ENCODE measurements around the gene BTBD9. TPM values are rescaled to one million over a fixed set of nuclear protein-coding genes. Genes with fewer than 3 reads are reported as not detected.

Gene BTBD9
- total RNA-seq, 2 experiments from 2014 or later, result 19.1 to 19.8 TPM

GRCh38 chr6:38499529-38500096 is 140.1 kb downstream of the BTBD9 start:
- ATAC-seq (ENCODE audit: low read depth), result no peak
- no peaks in the 10 kb centered on the region for H3K36me3 Mint-ChIP-seq
- no peak overlapping the region for H3K27ac Mint-ChIP-seq
- no peaks in the 10 kb centered on the region for H3K27me3 Mint-ChIP-seq
- H3K9me3 Mint-ChIP-seq, result no peaks in the 10 kb centered on the region
- POLR2A ChIA-PET, result no interaction called here
- no peaks in the 10 kb centered on the region for H3K4me1 Mint-ChIP-seq
- H3K4me3 Mint-ChIP-seq, result no peak overlapping the region
- DNase-seq, result no peak

DNA sequence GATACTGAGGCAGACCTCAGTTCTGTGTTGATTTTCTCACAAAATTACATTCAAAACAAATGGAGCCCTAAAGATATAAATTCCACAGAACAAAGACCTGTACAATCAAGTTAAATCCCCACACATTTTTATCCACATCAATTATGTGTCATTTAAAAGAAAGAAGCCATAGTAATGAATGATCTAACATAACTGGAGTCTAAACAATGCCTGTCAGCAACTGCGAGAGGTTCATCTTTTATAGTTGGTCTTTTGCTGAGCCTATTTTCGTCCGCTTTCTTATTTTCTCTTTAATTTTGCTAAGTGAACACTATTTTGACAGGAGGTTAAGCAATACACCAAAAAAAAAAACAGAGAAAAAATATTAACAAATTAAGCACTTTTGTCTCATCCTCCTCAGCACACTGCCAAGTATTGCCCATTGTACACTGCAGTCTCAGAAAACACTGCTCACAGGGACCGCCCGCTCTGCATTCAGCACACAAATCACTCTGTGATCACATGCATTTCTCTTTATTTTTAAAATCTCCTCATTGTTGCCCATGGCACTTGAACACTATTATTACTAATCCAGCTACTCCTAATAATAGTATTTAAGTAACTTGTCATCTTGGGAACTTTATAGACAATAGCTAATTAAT is 140.8 kb downstream of the BTBD9 start:
- Mint-ChIP-seq H3K36me3 (no peaks in the 10 kb centered on the region), H3K9me3 (no peaks in the 10 kb centered on the region), H3K4me1 (no peaks in the 10 kb centered on the region), H3K27me3 (no peaks in the 10 kb centered on the region), H3K27ac (no peak overlapping the region), H3K4me3 (no peak overlapping the region)
- ATAC-seq (ENCODE audit: low read depth), result no peak
- DNase-seq, result no peak
- POLR2A ChIA-PET, result no interaction called here

DNA sequence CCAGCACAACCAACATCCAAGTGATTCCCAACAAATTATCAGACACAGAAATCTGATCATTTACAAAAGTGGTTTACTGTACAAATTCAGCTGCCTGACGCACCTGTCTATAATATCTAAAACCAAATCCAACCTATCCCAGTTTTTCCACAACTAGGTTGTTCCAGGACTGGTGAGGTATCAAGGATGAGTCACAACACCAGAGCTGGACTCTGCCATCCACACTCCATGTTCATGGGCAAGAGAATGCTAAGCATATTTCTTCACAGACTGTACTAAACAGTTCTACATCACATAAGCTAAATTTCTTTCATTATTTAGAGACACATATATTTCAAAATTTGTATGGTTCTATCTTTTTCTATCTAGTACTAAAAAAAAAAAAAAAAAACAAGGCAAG is 141.6 kb downstream of the BTBD9 start:
- POLR2A ChIA-PET, result no interaction called here
- no peak for DNase-seq
- H3K9me3 Mint-ChIP-seq, result no peaks in the 10 kb centered on the region
- no peak overlapping the region for H3K4me3 Mint-ChIP-seq
- H3K27ac Mint-ChIP-seq, result no peak overlapping the region
- H3K36me3 Mint-ChIP-seq, result no peaks in the 10 kb centered on the region
- peaks cover 2% of the 10 kb centered on the region for H3K4me1 Mint-ChIP-seq
- H3K27me3 Mint-ChIP-seq, result no peaks in the 10 kb centered on the region
- no peak for ATAC-seq (ENCODE audit: low read depth)

DNA sequence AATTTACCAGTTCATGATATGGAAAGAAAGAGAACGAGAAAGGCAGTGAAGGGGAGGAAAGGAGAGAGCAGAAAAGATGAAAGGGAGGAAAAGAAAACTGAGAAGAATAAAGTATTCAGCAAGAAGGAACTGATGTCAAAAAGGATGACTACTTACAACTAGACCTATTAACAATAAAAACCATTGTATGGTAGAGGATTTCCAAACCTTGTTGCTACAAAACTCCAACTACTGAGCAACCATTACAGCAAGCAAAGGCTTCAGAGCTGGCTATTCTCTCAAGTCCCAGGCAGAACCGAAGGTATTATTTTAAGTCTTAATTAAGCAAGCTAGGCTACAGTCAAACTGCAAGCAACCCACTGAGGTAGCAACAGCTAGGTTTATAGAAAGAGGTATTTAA is 142.2 kb downstream of the BTBD9 start:
- Mint-ChIP-seq H3K4me1 (peaks cover 2% of the 10 kb centered on the region), H3K9me3 (no peaks in the 10 kb centered on the region), H3K27me3 (no peaks in the 10 kb centered on the region), H3K36me3 (no peaks in the 10 kb centered on the region), H3K4me3 (no peak overlapping the region), H3K27ac (no peak overlapping the region)
- no peak for ATAC-seq (ENCODE audit: low read depth)
- POLR2A ChIA-PET, result no interaction called here
- no peak for DNase-seq

DNA sequence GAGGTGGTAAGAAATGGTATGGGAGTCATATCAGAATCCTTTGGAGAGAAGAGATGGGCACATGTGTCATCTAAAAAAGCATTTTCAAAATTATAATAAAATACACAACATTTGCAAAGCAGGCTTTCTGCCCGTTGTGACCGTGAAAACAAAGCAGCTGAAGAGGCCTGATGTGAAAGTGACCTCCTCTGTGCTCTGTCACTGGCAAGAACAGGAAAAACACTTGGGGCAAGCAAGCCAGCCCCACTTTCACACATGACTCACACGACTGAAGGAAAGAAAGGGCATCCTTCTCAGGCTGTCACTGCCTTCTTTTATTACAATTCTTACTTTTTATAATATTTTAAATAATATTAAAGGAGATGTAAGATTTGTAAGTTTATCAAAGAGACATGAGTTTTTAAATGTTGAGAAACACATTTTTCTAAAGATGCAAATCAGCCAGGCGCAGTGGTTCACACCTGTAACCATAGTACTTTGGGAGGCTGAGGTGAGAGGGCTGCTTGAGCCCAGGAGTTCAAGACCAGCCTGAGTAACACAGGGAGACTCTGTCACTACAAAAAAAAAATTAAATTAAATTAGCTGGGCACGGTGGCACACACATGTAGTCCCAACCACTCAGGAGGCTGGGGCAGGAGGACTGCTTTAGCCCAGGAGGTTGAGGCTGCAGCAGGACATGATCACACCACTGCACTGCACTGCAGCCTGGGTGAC is 143.7 kb downstream of the BTBD9 start:
- no peak for ATAC-seq (ENCODE audit: low read depth)
- peaks cover 2% of the 10 kb centered on the region for H3K4me1 Mint-ChIP-seq

DNA sequence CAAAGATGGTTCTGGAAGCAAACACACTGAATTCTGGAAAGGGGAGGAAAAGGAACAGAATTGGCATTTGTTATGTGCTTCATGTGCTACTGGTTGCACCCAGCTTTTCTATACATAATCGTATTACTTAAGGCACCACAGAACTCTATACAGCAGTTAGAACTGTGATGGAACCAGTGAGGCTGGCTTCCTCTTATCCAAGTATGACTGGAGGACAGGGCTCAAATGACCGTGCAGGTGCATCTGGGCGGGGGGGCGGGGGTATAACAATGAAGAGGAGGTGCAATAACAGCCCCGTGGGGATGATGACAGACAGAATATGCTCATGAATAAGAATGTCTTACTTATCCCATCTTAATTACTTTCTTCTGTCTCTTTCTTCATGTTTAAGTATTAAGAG is 144.2 kb downstream of the BTBD9 start:
- POLR2A ChIA-PET, result no interaction called here
- no peaks in the 10 kb centered on the region for H3K9me3 Mint-ChIP-seq
- no peaks in the 10 kb centered on the region for H3K36me3 Mint-ChIP-seq
- no peaks in the 10 kb centered on the region for H3K27me3 Mint-ChIP-seq
- peaks cover 5% of the 10 kb centered on the region for H3K4me1 Mint-ChIP-seq
- ATAC-seq (ENCODE audit: low read depth) (no peak), DNase-seq (no peak)
- H3K27ac Mint-ChIP-seq, result no peak overlapping the region
- no peak overlapping the region for H3K4me3 Mint-ChIP-seq

More for the DNA sequence above, 143.7 kb downstream of the BTBD9 start:
- Mint-ChIP-seq H3K27ac (no peak overlapping the region), H3K27me3 (no peaks in the 10 kb centered on the region), H3K9me3 (no peaks in the 10 kb centered on the region), H3K36me3 (no peaks in the 10 kb centered on the region), H3K4me3 (no peak overlapping the region)
- POLR2A ChIA-PET, result no interaction called here
- no peak for DNase-seq

DNA sequence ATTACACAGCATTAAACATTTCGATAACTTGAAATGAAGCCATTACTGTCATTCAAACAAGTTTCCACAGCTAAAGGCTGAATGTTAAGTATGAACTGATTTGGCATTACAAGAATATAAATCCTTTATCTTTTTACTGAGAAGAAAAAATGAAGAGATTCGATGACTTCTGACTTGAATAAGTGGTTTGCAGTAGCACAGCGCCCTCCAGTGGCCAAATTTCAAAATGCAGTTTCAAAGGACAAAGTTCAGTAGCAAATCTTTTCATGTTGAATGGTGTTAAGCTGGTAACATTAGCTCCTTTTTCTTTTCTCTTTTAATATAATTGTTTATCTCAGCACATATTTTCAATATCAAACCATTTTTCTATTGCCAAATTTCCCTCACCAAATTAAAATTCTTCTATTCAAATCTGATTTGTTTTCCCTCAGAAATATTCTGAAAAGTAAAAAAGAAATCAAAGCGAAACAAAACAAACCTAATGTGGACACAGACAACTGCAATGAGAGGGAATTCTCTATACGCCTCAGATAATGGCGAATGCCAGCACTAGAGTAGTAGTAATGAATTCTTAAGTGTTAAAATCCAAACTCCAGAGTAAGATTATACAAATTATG is 145.7 kb downstream of the BTBD9 start:
- Mint-ChIP-seq H3K27ac (no peak overlapping the region), H3K4me1 (peaks cover 6% of the 10 kb centered on the region), H3K36me3 (no peaks in the 10 kb centered on the region), H3K4me3 (no peak overlapping the region), H3K27me3 (no peaks in the 10 kb centered on the region), H3K9me3 (no peaks in the 10 kb centered on the region)
- POLR2A ChIA-PET, result no interaction called here
- no peak for ATAC-seq (ENCODE audit: low read depth)
- peak; percentile 67 for DNase-seq

GRCh38 chr6:38492031-38492430 is 147.7 kb downstream of the BTBD9 start:
- ATAC-seq (ENCODE audit: low read depth) (no peak), DNase-seq (no peak)
- POLR2A ChIA-PET, result no interaction called here
- peaks cover 6% of the 10 kb centered on the region for H3K4me1 Mint-ChIP-seq
- H3K36me3 Mint-ChIP-seq, result no peaks in the 10 kb centered on the region
- H3K4me3 Mint-ChIP-seq, result no peak overlapping the region
- no peaks in the 10 kb centered on the region for H3K27me3 Mint-ChIP-seq
- H3K27ac Mint-ChIP-seq, result no peak overlapping the region
- no peaks in the 10 kb centered on the region for H3K9me3 Mint-ChIP-seq

GRCh38 chr6:38489951-38490350 is 149.8 kb downstream of the BTBD9 start:
- no peak overlapping the region for H3K27ac Mint-ChIP-seq
- ATAC-seq (ENCODE audit: low read depth) (no peak), DNase-seq (no peak)
- H3K4me3 Mint-ChIP-seq, result no peak overlapping the region
- H3K27me3 Mint-ChIP-seq, result no peaks in the 10 kb centered on the region
- H3K36me3 Mint-ChIP-seq, result no peaks in the 10 kb centered on the region
- POLR2A ChIA-PET, result no interaction called here
- no peaks in the 10 kb centered on the region for H3K9me3 Mint-ChIP-seq
- H3K4me1 Mint-ChIP-seq, result peaks cover 6% of the 10 kb centered on the region

- Mint-ChIP-seq H3K9me3 (no peaks in the 10 kb centered on the region), H3K27me3 (no peaks in the 10 kb centered on the region), H3K4me1 (peaks cover 4% of the 10 kb centered on the region), H3K4me3 (no peak overlapping the region), H3K36me3 (no peaks in the 10 kb centered on the region), H3K27ac (no peak overlapping the region)
- POLR2A ChIA-PET, result no interaction called here
- ATAC-seq (ENCODE audit: low read depth), result no peak
- no peak for DNase-seq
Measured at GRCh38 chr6:38487423-38487822, 152.3 kb downstream of the BTBD9 start.

DNA sequence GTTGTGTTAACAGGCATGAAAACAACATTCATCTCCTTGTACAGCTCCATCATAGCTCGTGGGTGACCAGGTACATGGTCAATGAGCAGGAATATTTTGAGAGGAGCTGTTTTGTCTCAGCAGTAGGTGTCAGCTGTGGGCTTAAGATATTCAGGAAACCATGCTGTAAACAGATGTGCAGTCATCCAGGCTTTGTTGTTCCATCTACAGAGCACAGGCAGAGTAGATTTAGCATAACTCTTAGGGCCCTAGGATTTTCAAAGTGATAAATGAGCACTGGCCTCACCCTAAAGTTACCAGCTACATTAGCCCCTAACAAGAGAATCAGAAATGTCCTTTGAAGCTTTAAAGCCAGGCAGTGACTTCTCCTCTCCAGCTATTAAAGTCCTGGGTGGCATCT is 154.2 kb downstream of the BTBD9 start:
- POLR2A ChIA-PET, result no interaction called here
- no peak overlapping the region for H3K27ac Mint-ChIP-seq
- DNase-seq, result no peak
- H3K36me3 Mint-ChIP-seq, result no peaks in the 10 kb centered on the region
- H3K4me1 Mint-ChIP-seq, result peaks cover under 1% of the 10 kb centered on the region
- no peak for ATAC-seq (ENCODE audit: low read depth)
- H3K27me3 Mint-ChIP-seq, result no peaks in the 10 kb centered on the region
- no peaks in the 10 kb centered on the region for H3K9me3 Mint-ChIP-seq
- no peak overlapping the region for H3K4me3 Mint-ChIP-seq

DNA sequence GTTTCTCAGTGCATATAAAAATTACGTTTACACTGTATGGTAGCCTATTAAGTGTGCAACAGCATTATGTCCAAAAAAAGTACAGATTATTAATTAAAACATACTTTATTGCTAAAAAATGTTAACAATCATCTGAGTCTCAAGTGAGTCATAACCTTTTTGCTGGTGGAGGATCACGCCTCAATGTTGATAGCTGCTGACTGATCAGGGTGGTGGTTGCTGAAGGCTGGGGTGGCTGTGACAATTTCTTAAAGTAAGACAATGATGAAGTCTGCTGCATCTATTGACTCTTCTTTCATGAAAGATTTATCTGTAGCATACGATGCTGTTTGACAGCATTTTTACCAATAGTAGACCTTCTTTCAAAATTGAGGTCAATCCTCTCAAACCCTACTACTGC is 155.1 kb downstream of the BTBD9 start:
- H3K36me3 Mint-ChIP-seq, result no peaks in the 10 kb centered on the region
- H3K4me1 Mint-ChIP-seq, result no peaks in the 10 kb centered on the region
- POLR2A ChIA-PET, result no interaction called here
- no peak overlapping the region for H3K27ac Mint-ChIP-seq
- ATAC-seq (ENCODE audit: low read depth), result no peak
- no peaks in the 10 kb centered on the region for H3K9me3 Mint-ChIP-seq
- H3K4me3 Mint-ChIP-seq, result no peak overlapping the region
- H3K27me3 Mint-ChIP-seq, result no peaks in the 10 kb centered on the region
- no peak for DNase-seq

GRCh38 chr6:38483526-38483925 is 156.2 kb downstream of the BTBD9 start:
- Mint-ChIP-seq H3K27me3 (no peaks in the 10 kb centered on the region), H3K27ac (no peak overlapping the region)
- POLR2A ChIA-PET, result no interaction called here

GRCh38 chr6:38482466-38482865 is 157.3 kb downstream of the BTBD9 start:
- Mint-ChIP-seq H3K36me3 (no peaks in the 10 kb centered on the region), H3K27ac (no peak overlapping the region), H3K27me3 (no peaks in the 10 kb centered on the region), H3K9me3 (no peaks in the 10 kb centered on the region), H3K4me1 (peaks cover 8% of the 10 kb centered on the region), H3K4me3 (no peak overlapping the region)
- POLR2A ChIA-PET, result no interaction called here
- no peak for ATAC-seq (ENCODE audit: low read depth)
- DNase-seq, result no peak

More at GRCh38 chr6:38483526-38483925, 156.2 kb downstream of the BTBD9 start:
- no peaks in the 10 kb centered on the region for H3K4me1 Mint-ChIP-seq
- ATAC-seq (ENCODE audit: low read depth) (no peak), DNase-seq (no peak)
- H3K36me3 Mint-ChIP-seq, result no peaks in the 10 kb centered on the region
- H3K4me3 Mint-ChIP-seq, result no peak overlapping the region
- no peaks in the 10 kb centered on the region for H3K9me3 Mint-ChIP-seq

Measured in activated naive CD8-positive, alpha-beta T cell treated with anti-CD3 and anti-CD28 coated beads, Interleukin-2, amount 10 ng/mL, durations not matched to agents 7 days and 5 days (primary cell).